Measurements from ENCODE around the gene GARNL3.

Gene GARNL3

GRCh38 chr9:127430415-127430814, 165.8 kb downstream of the GARNL3 start:
- Histone ChIP-seq H3K9ac (ENCODE audit: low read depth, low read length, poor library complexity, severe bottlenecking) (no peak overlapping the region), H3K4me1 (ENCODE audit: insufficient read depth, low read length, poor library complexity, severe bottlenecking) (peaks cover 10% of the 10 kb centered on the region), H3K36me3 (ENCODE audit: insufficient read depth, low read length) (peaks cover 23% of the 10 kb centered on the region; the same call in 1 of the 2 replicates)

DNA sequence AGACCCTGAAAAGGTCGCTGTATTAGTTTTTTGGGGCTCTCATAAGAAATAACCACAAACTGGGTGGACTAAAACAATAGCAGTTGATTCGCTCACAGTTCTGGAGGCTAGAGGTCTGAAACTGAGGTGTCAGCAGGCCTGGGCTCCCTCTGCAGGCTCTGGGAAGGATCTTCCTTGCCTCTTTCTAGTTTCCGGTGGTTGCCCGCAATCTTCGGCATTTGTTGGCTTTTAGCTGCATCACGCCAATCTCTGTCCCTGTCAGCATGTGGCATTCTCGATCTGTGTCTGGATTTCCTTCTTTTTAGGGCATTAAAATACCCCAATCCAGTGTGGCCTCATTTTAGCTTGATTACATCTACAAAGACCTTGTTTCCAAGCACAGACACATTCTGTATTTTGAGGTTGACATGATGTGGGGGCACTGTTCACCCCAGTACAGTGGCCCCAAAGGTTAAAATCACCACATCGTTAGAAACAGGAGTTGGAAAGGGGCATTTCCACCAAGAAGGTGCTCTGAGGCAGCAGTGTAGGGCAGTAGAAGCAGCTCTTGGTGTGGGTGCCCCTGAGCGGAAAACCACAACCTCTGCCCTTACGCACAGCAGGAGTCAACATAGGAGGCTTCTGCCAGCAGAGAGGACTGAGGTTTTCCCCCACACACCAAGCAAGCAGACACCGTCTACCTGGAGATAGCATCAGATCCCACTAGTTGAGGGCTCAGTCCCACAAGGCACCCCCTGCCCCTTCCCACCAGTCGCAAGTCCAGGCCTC, 173.1 kb downstream of the GARNL3 start:
- Histone ChIP-seq H3K9ac (ENCODE audit: low read depth, low read length, poor library complexity, severe bottlenecking) (no peak overlapping the region), H3K9me2 (replicated peaks; ENCODE audit: low read depth, low read length) (no peaks in the 10 kb centered on the region), H3K4me1 (ENCODE audit: insufficient read depth, low read length, poor library complexity, severe bottlenecking) (peaks cover 4% of the 10 kb centered on the region), H3K27me3 (ENCODE audit: insufficient read depth, low read length, poor library complexity, severe bottlenecking) (no peaks in the 10 kb centered on the region), H3K79me2 (ENCODE audit: insufficient read depth, low read length) (no peaks in the 10 kb centered on the region), H3K4me2 (ENCODE audit: low read depth, low read length, poor library complexity, severe bottlenecking) (peak overlapping the region; percentile 50), H2AFZ (ENCODE audit: low read length) (no peak overlapping the region), H3F3A (ENCODE audit: low read depth) (no peaks in the 10 kb centered on the region), H3K36me3 (ENCODE audit: insufficient read depth, low read length) (peaks cover 59% of the 10 kb centered on the region; the same call in 1 of the 2 replicates), H4K20me1 (ENCODE audit: insufficient read depth, low read length, poor library complexity, severe bottlenecking) (no peaks in the 10 kb centered on the region), H3K9me3 (ENCODE audit: insufficient read depth, low read depth, low read length) (no peaks in the 10 kb centered on the region), H3K4me3 (ENCODE audit: low read length, poor library complexity, severe bottlenecking) (no peak overlapping the region)
- TF ChIP-seq, protein P1, sequence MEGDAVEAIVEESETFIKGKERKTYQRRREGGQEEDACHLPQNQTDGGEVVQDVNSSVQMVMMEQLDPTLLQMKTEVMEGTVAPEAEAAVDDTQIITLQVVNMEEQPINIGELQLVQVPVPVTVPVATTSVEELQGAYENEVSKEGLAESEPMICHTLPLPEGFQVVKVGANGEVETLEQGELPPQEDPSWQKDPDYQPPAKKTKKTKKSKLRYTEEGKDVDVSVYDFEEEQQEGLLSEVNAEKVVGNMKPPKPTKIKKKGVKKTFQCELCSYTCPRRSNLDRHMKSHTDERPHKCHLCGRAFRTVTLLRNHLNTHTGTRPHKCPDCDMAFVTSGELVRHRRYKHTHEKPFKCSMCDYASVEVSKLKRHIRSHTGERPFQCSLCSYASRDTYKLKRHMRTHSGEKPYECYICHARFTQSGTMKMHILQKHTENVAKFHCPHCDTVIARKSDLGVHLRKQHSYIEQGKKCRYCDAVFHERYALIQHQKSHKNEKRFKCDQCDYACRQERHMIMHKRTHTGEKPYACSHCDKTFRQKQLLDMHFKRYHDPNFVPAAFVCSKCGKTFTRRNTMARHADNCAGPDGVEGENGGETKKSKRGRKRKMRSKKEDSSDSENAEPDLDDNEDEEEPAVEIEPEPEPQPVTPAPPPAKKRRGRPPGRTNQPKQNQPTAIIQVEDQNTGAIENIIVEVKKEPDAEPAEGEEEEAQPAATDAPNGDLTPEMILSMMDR (conservative IDR thresholded peaks at IDR 0.05; ENCODE audit: low read length) = peak; percentile 32
- TF ChIP-seq EZH2phosphoT487 (IDR thresholded peaks at IDR 0.05; ENCODE audit: borderline replicate concordance) = no peak

More at GRCh38 chr9:127430415-127430814, 165.8 kb downstream of the GARNL3 start:
- Histone ChIP-seq H3K27me3 (ENCODE audit: insufficient read depth, low read length, poor library complexity, severe bottlenecking) (no peaks in the 10 kb centered on the region), H3K4me3 (ENCODE audit: low read length, poor library complexity, severe bottlenecking) (no peak overlapping the region), H3K79me2 (ENCODE audit: insufficient read depth, low read length) (peaks cover 26% of the 10 kb centered on the region), H3K4me2 (ENCODE audit: low read depth, low read length, poor library complexity, severe bottlenecking) (no peak overlapping the region), H3F3A (ENCODE audit: low read depth) (no peaks in the 10 kb centered on the region), H4K20me1 (ENCODE audit: insufficient read depth, low read length, poor library complexity, severe bottlenecking) (peaks cover under 1% of the 10 kb centered on the region), H3K9me3 (ENCODE audit: insufficient read depth, low read depth, low read length) (no peaks in the 10 kb centered on the region), H3K9me2 (replicated peaks; ENCODE audit: low read depth, low read length) (no peaks in the 10 kb centered on the region), H2AFZ (ENCODE audit: low read length) (no peak overlapping the region)
- TF ChIP-seq, protein P1 (conservative IDR thresholded peaks at IDR 0.05; ENCODE audit: low read length) = no peak
- TF ChIP-seq EZH2phosphoT487 (IDR thresholded peaks at IDR 0.05; ENCODE audit: borderline replicate concordance) = no peak

- peaks cover 59% of the 10 kb centered on the region; the same call in 1 of the 2 replicates for H3K36me3 ChIP-seq (ENCODE audit: insufficient read depth, low read length)
- no peak for TF ChIP-seq EZH2phosphoT487 (IDR thresholded peaks at IDR 0.05; ENCODE audit: borderline replicate concordance)
- TF ChIP-seq, protein P1 (conservative IDR thresholded peaks at IDR 0.05; ENCODE audit: low read length) = no peak
Observed at GRCh38 chr9:127438394-127438793, 173.8 kb downstream of the GARNL3 start.

More at GRCh38 chr9:127438394-127438793, 173.8 kb downstream of the GARNL3 start:
- no peak overlapping the region for H3K4me2 ChIP-seq (ENCODE audit: low read depth, low read length, poor library complexity, severe bottlenecking)
- no peaks in the 10 kb centered on the region for H3F3A ChIP-seq (ENCODE audit: low read depth)
- peaks cover 4% of the 10 kb centered on the region for H3K4me1 ChIP-seq (ENCODE audit: insufficient read depth, low read length, poor library complexity, severe bottlenecking)
- H3K9me2 ChIP-seq (replicated peaks; ENCODE audit: low read depth, low read length) = no peaks in the 10 kb centered on the region
- no peak overlapping the region for H3K9ac ChIP-seq (ENCODE audit: low read depth, low read length, poor library complexity, severe bottlenecking)
- no peaks in the 10 kb centered on the region for H3K9me3 ChIP-seq (ENCODE audit: insufficient read depth, low read depth, low read length)
- no peaks in the 10 kb centered on the region for H4K20me1 ChIP-seq (ENCODE audit: insufficient read depth, low read length, poor library complexity, severe bottlenecking)
- no peak overlapping the region for H3K4me3 ChIP-seq (ENCODE audit: low read length, poor library complexity, severe bottlenecking)
- no peaks in the 10 kb centered on the region for H3K79me2 ChIP-seq (ENCODE audit: insufficient read depth, low read length)
- H3K27me3 ChIP-seq (ENCODE audit: insufficient read depth, low read length, poor library complexity, severe bottlenecking) = no peaks in the 10 kb centered on the region
- no peak overlapping the region for H2AFZ ChIP-seq (ENCODE audit: low read length)

Data from Loucy (cell line).